Right ventricle myocardium inferior (tissue), 1 donor: ENCODE measurements around the gene NUBP1. TPM values are rescaled to one million over a fixed set of nuclear protein-coding genes. Genes with fewer than 3 reads are reported as not detected.

ENCODE experiments used
- total RNA-seq: library from RNA; stranded (reverse); fragmentation: NEBNext Ultra II Directional; extraction: Animal tissue kit (Norgen Biotek cat#: 25700); gene quantifications from one replicate; pipeline ENCODE4 v1.2.1, GENCODE V29; 2021
- donor health status: DM: no; HTN: yes; CAD: no; lungs with severe emphysema.

The NUBP1 gene
- total RNA-seq, 1 donor from 2014 or later: 50.4 TPM

Other genes starting within 250 kb of the NUBP1 start
- 110 TPM for gene EMP2, start 163.2 kb upstream of the NUBP1 start, total RNA-seq
- not detected for gene TEKT5, start 48.9 kb upstream of the NUBP1 start, total RNA-seq
- 0.41 TPM for gene TVP23A, start 75.0 kb downstream of the NUBP1 start, total RNA-seq
- 11.0 TPM for gene CIITA, start 133.4 kb downstream of the NUBP1 start, total RNA-seq
- gene DEXI, start 198.6 kb downstream of the NUBP1 start, total RNA-seq: 121 TPM
- gene CLEC16A, start 200.7 kb downstream of the NUBP1 start, total RNA-seq: 23.0 TPM